A549 (cell line): ENCODE measurements around the gene MAGI2. TPM values are rescaled to one million over a fixed set of nuclear protein-coding genes. Genes with fewer than 3 reads are reported as not detected.

ENCODE experiments used
- ATAC-seq, 2 experiments: fragments of 200-7000 bp in 1 of 2; fragments of >200 bp in 1 of 2; cut with Nextera tagmentation in 1 of 2; cut with Tn5 transposase in 1 of 2; 3 replicates each; pipeline versions ENCODE4 v1.8.0 to v1.9.1; 2018 to 2020; ENCODE audit warnings: mild to moderate bottlenecking in 1 of 2, moderate library complexity in 1 of 2
- CTCF ChIA-PET: fragments of 300-600 bp; sonication (Branson Sonifier 250); formaldehyde crosslinking; extraction: SDS; loops from one replicate; lab custom pipeline; 2021; ENCODE audit warnings: antibody characterized with exemption, inconsistent platforms; lab: Yijun Ruan, JAX
- POLR2A ChIA-PET: fragments of 350-600 bp; formaldehyde crosslinking; extraction: SDS; loops from one replicate; lab custom pipeline; 2021; ENCODE audit warnings: antibody characterized with exemption, inconsistent platforms; lab: Yijun Ruan, JAX
- DNase-seq, 2 experiments: peaks; one replicate each; pipeline versions ENCODE4 v3.0.0 to v3.0.0-alpha.2; 2011 to 2016; ENCODE audit warnings: low read depth in 1 of 2, low spot score in 1 of 2
- FAIRE-seq: peaks from 2 replicates; lab custom pipeline; 2011; peaks lifted over from hg19 to GRCh38; lab: Jason Lieb, UNC
- H3K27ac ChIP-seq, 2 experiments: fragments of >200 bp; sonication (Bioruptor Twin); formaldehyde crosslinking; 3 replicates each; pipeline ENCODE4 v1.5.1; 2016 to 2017
- H3K4me1 ChIP-seq: fragments of >200 bp; sonication (Bioruptor Twin); formaldehyde crosslinking; 3 replicates; pipeline ENCODE4 v1.6.1; 2016
- H3K4me2 ChIP-seq: fragments of >200 bp; sonication (Bioruptor Twin); formaldehyde crosslinking; 3 replicates; pipeline ENCODE4 v1.6.1; 2016
- H3K4me3 ChIP-seq: fragments of >200 bp; sonication (Bioruptor Twin); formaldehyde crosslinking; 3 replicates; pipeline ENCODE4 v1.5.1; 2016
- H3K9me3 ChIP-seq: fragments of >200 bp; sonication (Bioruptor Twin); formaldehyde crosslinking; 3 replicates; pipeline ENCODE4 v1.6.1; 2016
- BHLHE40 ChIP-seq: IDR thresholded peaks from 2 replicates; pipeline ENCODE4 v1.6.1; 2012; ENCODE audit warnings: low read depth, low read length, inconsistent platforms
- CBX8 ChIP-seq: fragments of 200-600 bp; sonication (generic); IDR thresholded peaks from 2 replicates; pipeline ENCODE4 v1.6.1; 2016
- CEBPB ChIP-seq, 2 experiments: fragments of >200 bp in 1 of 2; sonication (Bioruptor Twin) in 1 of 2; formaldehyde crosslinking in 1 of 2; IDR thresholded peaks; 2 replicates each; pipeline ENCODE4 v1.6.1; 2012 to 2016
- CHD4 ChIP-seq: fragments of 200-600 bp; sonication (generic); IDR thresholded peaks from 2 replicates; pipeline ENCODE4 v1.6.1; 2016; ENCODE audit warnings: antibody characterized with exemption, mild to moderate bottlenecking, borderline replicate concordance
- EHF ChIP-seq: fragments of 250-450 bp; sonication (Bioruptor Pico); IDR thresholded peaks from 2 replicates; pipeline ENCODE4 v1.5.0; 2020; ENCODE audit warnings: mild to moderate bottlenecking
- ELK1 ChIP-seq: fragments of 150-350 bp; IDR thresholded peaks from 2 replicates; pipeline ENCODE4 v1.6.1; 2014; ENCODE audit warnings: low read depth, mild to moderate bottlenecking, low read length
- FOSB ChIP-seq: fragments of 250-450 bp; sonication (Bioruptor Pico); IDR thresholded peaks from 2 replicates; pipeline ENCODE4 v1.5.0; 2020; ENCODE audit warnings: mild to moderate bottlenecking, moderate library complexity
- HES2 ChIP-seq: fragments of >200 bp; sonication (Bioruptor Twin); formaldehyde crosslinking; IDR thresholded peaks from 2 replicates; pipeline ENCODE4 v1.6.1; 2016
- HOXB13 ChIP-seq: fragments of 250-450 bp; sonication (Bioruptor Pico); IDR thresholded peaks from 2 replicates; pipeline ENCODE4 v1.5.0; 2020; ENCODE audit warnings: low read depth, mild to moderate bottlenecking, moderate library complexity
- JUNB ChIP-seq: fragments of >200 bp; sonication (Bioruptor Twin); formaldehyde crosslinking; IDR thresholded peaks from 2 replicates; pipeline ENCODE4 v1.6.1; 2016
- KDM1A ChIP-seq: fragments of 200-600 bp; sonication (generic); IDR thresholded peaks from 2 replicates; pipeline ENCODE4 v1.6.1; 2016; ENCODE audit warnings: low read depth, mild to moderate bottlenecking
- MAFK ChIP-seq: fragments of 450-650 bp; IDR thresholded peaks from 2 replicates; pipeline ENCODE4 v1.6.1; 2014; ENCODE audit not compliant: partially characterized antibody
- MAX ChIP-seq: IDR thresholded peaks from 2 replicates; pipeline ENCODE4 v1.6.1; 2012
- PBX3 ChIP-seq: IDR thresholded peaks from 2 replicates; pipeline ENCODE4 v1.6.1; 2012
- RARB ChIP-seq: fragments of 250-450 bp; sonication (Bioruptor Pico); IDR thresholded peaks from 2 replicates; pipeline ENCODE4 v1.8.0; 2021; ENCODE audit warnings: mild to moderate bottlenecking, moderate library complexity
- REST ChIP-seq: fragments of 200-600 bp; sonication (generic); IDR thresholded peaks from 2 replicates; pipeline ENCODE4 v1.6.1; 2016; ENCODE audit warnings: antibody characterized with exemption, mild to moderate bottlenecking, moderate library complexity
- SMC3 ChIP-seq: fragments of >200 bp; sonication (Bioruptor Twin); formaldehyde crosslinking; IDR thresholded peaks from 3 replicates; pipeline ENCODE4 v1.6.1; 2018; ENCODE audit warnings: inconsistent platforms
- TFCP2L1 ChIP-seq: fragments of 250-450 bp; sonication (Bioruptor Pico); IDR thresholded peaks from 2 replicates; pipeline ENCODE4 v1.5.0; 2021; ENCODE audit warnings: mild to moderate bottlenecking
- TP53 ChIP-seq: fragments of 250-450 bp; sonication (Bioruptor Pico); IDR thresholded peaks from 2 replicates; pipeline ENCODE4 v1.5.0; 2021; ENCODE audit warnings: mild to moderate bottlenecking, moderate library complexity
- USF2 ChIP-seq: fragments of 450-650 bp; IDR thresholded peaks from 2 replicates; pipeline ENCODE4 v1.6.1; 2014; ENCODE audit warnings: antibody characterized with exemption
- ZFP36 ChIP-seq: fragments of 450-650 bp; IDR thresholded peaks from 2 replicates; pipeline ENCODE4 v1.6.1; 2014; ENCODE audit warnings: borderline replicate concordance; ENCODE audit not compliant: partially characterized antibody
- WGBS: methylation state at CpG from one replicate; pipeline ENCODE4 v1.1.6; 2017; ENCODE audit errors: missing lambda C conversion rate; 5-methylcytosine and 5-hydroxymethylcytosine counted together
- polyA plus RNA-seq, 4 experiments: library from polyadenylated mRNA; depleted of rRNA in 3 of 4; stranded (reverse); fragments of >200 nt; fragmentation: RNase III in 1 of 4; extraction: RNeasy Plus Mini Kit Qiagen cat#74134 plus additional on column Dnase treatment in 1 of 4; gene quantifications; 2 replicates in 3 of 4; 3 replicates in 1 of 4; pipeline ENCODE4 v1.2.3, GENCODE V29; 2011 to 2017

MAGI2 gene
- polyA plus RNA-seq, 2 of the 4 experiments (the other 2 are of a cell fraction): 0.48 to 0.81 TPM

- TF ChIP-seq REST (no peak), HOXB13 (no peak), SMC3 (no peak), ELK1 (no peak), KDM1A (no peak), CHD4 (no peak), ZFP36 (no peak), CEBPB (IDR thresholded peaks at IDR 0.05) (no peak)
These were observed 692.7 kb downstream of the MAGI2 start (continued) for GRCh38 chr7:78760620-78761355.

- FAIRE-seq: no peak
- ChIA-PET CTCF (interaction anchor here (0.6 kb wide), 1 partner anchor 341 kb away, joined by 3 read pairs; no protein-coding TSS in a partner anchor), POLR2A (no interaction called here)
- no peak overlapping the region for H3K27ac ChIP-seq
- TF ChIP-seq MAFK (no peak), HES2 (no peak), FOSB (CRISPR knock-in tag) (no peak), EHF (CRISPR knock-in tag) (no peak), USF2 (no peak), PBX3 (no peak), RARB (CRISPR knock-in tag) (no peak), TP53 (CRISPR knock-in tag) (no peak), TFCP2L1 (CRISPR knock-in tag) (no peak), BHLHE40 (no peak)
- no peak overlapping the region for H3K4me3 ChIP-seq
- no peak overlapping the region for H3K4me2 ChIP-seq
- H3K4me1 ChIP-seq: no peaks in the 10 kb centered on the region
- no peak for DNase-seq
- 0 out of 3 replicates have a peak, but pooled peaks cover 4% of the 10 kb centered on the region for H3K9me3 ChIP-seq
- ATAC-seq: no peak
These were observed 700.9 kb downstream of the MAGI2 start for GRCh38 chr7:78752554-78752953.

- H3K4me3 ChIP-seq: no peak overlapping the region
- ATAC-seq: no peak
- H3K9me3 ChIP-seq: 0 out of 3 replicates have a peak, but pooled peaks cover 4% of the 10 kb centered on the region
- POLR2A ChIA-PET: no interaction called here
- no peak for DNase-seq
- no peak for FAIRE-seq
- H3K4me2 ChIP-seq: no peak overlapping the region
- 36% methylated on average over 4 of the region's 4 CpGs for WGBS
- CTCF ChIA-PET: no interaction called here
- no peak overlapping the region for H3K27ac ChIP-seq
- no peaks in the 10 kb centered on the region for H3K4me1 ChIP-seq
- TF ChIP-seq REST: no peak
- no peak for TF ChIP-seq TFCP2L1 (CRISPR knock-in tag)
- no peak for TF ChIP-seq CEBPB (IDR thresholded peaks at IDR 0.05)
- TF ChIP-seq PBX3: no peak
- TF ChIP-seq HES2: no peak
- no peak for TF ChIP-seq FOSB (CRISPR knock-in tag)
- no peak for TF ChIP-seq KDM1A
- no peak for TF ChIP-seq CBX8
- TF ChIP-seq JUNB: no peak
- TF ChIP-seq MAX: no peak
These were observed 702.2 kb downstream of the MAGI2 start for GRCh38 chr7:78751253-78751652.
